ENCODE results near the gene MUS81. TPM values are rescaled to one million over a fixed set of nuclear protein-coding genes. Genes with fewer than 3 reads are reported as not detected.
A peak's percentile ranks its signal among the peaks of the same experiment; 100 is the strongest.

The MUS81 gene
- total RNA-seq, 4 donors from 2014 or later: 58.3 to 191 (median 81.2) TPM

- WGBS, 2 donors (ENCODE audit: low coverage in 1 of 2): 12% methylated on average over 42 of the region's 74 CpGs; no CpG with 5 or more reads in 1 of the 2 donors
- H3K4me3 ChIP-seq: peak overlapping the region; percentile 4 to 65 (median 52)
- TF ChIP-seq POLR2AphosphoS5 (IDR thresholded peaks at IDR 0.05): peak in 2 of 3 donors; percentile 20 to 52
- no peak for TF ChIP-seq POLR2A (IDR thresholded peaks at IDR 0.05)
- TF ChIP-seq CTCF (IDR thresholded peaks at IDR 0.05): peak; percentile 95 to 100 (median 98)
- no peak for TF ChIP-seq EP300 (IDR thresholded peaks at IDR 0.05; ENCODE audit: low read depth)
- no peaks in the 10 kb centered on the region for H3K36me3 ChIP-seq
- peak; percentile 98 for DNase-seq
- no peaks in the 10 kb centered on the region for H3K9me3 ChIP-seq
- intact Hi-C loops (cut with DNase I; ENCODE audit: low total_unique reads) (loop anchor here (5.0 kb wide), 2 partner anchors 36 to 106 kb away; partner anchors contain the start of genes AP5B1 and KAT5), in situ Hi-C loops (cut with MboI; ENCODE audit: low pct_ligation_motif_present in 1 of 4, low pct_unique_long_range_greater_than_20kb in 1 of 4, low sequenced_read_pairs in 3 of 4) (loop anchor here in 3 of 4 donors (25.0 kb wide), 1 partner anchor 106 kb away; the partner anchor contains the start of genes KAT5 (in 3 of the 3) and RNASEH2C (in 3 of the 3))
- no peaks in the 10 kb centered on the region for H3K27me3 ChIP-seq
- H3K27ac ChIP-seq: peak overlapping the region; percentile 82 to 86 (median 85)
- peaks cover 0 to 49% (median 19%) of the 10 kb centered on the region in 4 donors for H3K4me1 ChIP-seq
Observed at GRCh38 chr11:65817835-65818680, 42.2 kb upstream of the MUS81 start.

GRCh38 chr11:65821107-65821506, 39.1 kb upstream of the MUS81 start:
- no peak for TF ChIP-seq EP300 (IDR thresholded peaks at IDR 0.05; ENCODE audit: low read depth)
- peak; percentile 14 for TF ChIP-seq POLR2A (IDR thresholded peaks at IDR 0.05)
- peak in 2 of 3 donors; percentile 33 to 59 for TF ChIP-seq POLR2AphosphoS5 (IDR thresholded peaks at IDR 0.05)
- TF ChIP-seq CTCF (IDR thresholded peaks at IDR 0.05): no peak
- WGBS, 2 donors (ENCODE audit: low coverage in 1 of 2): 48% methylated on average over 8 of the region's 8 CpGs; no CpG with 5 or more reads in 1 of the 2 donors

GRCh38 chr11:65822776-65823528, 37.3 kb upstream of the MUS81 start:
- 47 to 60% methylated on average over 9 to 15 of the region's 15 CpGs for WGBS, 2 donors (ENCODE audit: low coverage in 1 of 2)
- peak in 2 of 5 experiments; percentile 21 to 31 for TF ChIP-seq CTCF (IDR thresholded peaks at IDR 0.05)
- no peak for TF ChIP-seq POLR2AphosphoS5 (IDR thresholded peaks at IDR 0.05)
- Histone ChIP-seq H3K27me3 (no peaks in the 10 kb centered on the region), H3K9me3 (no peaks in the 10 kb centered on the region), H3K36me3 (no peaks in the 10 kb centered on the region), H3K4me1 (peaks cover 0 to 50% (median 21%) of the 10 kb centered on the region in 4 donors), H3K27ac (peak overlapping the region; percentile 66 to 77 (median 76)), H3K4me3 (no peak overlapping the region)
- intact Hi-C loops (cut with DNase I; ENCODE audit: low total_unique reads) (no loop called here), in situ Hi-C loops (cut with MboI; ENCODE audit: low pct_ligation_motif_present in 1 of 4, low pct_unique_long_range_greater_than_20kb in 1 of 4, low sequenced_read_pairs in 3 of 4) (loop anchor here (10.0 to 25.0 kb wide), 2 partner anchors 108 to 111 kb away; partner anchors contain the start of genes KAT5 (in 4 of the 4) and RNASEH2C (in 3 of the 4))
- peak; percentile 68 for DNase-seq

More at GRCh38 chr11:65821107-65821506, 39.1 kb upstream of the MUS81 start:
- peak; percentile 72 for DNase-seq
- intact Hi-C loops (cut with DNase I; ENCODE audit: low total_unique reads) (no loop called here), in situ Hi-C loops (cut with MboI; ENCODE audit: low pct_ligation_motif_present in 1 of 4, low pct_unique_long_range_greater_than_20kb in 1 of 4, low sequenced_read_pairs in 3 of 4) (loop anchor here (10.0 to 25.0 kb wide), 2 partner anchors 106 to 109 kb away; partner anchors contain the start of genes KAT5 (in 4 of the 4) and RNASEH2C (in 3 of the 4))
- H3K27me3 ChIP-seq: no peaks in the 10 kb centered on the region
- H3K4me3 ChIP-seq: no peak overlapping the region
- peaks cover 0 to 56% (median 25%) of the 10 kb centered on the region in 4 donors for H3K4me1 ChIP-seq
- H3K9me3 ChIP-seq: no peaks in the 10 kb centered on the region
- H3K27ac ChIP-seq: peak overlapping the region; percentile 66 to 77 (median 76)
- H3K36me3 ChIP-seq: no peaks in the 10 kb centered on the region

All from transverse colon (tissue), 4 donors.